NCI-H345 (cell line): ENCODE data around the gene ANKRD23.
A peak's percentile ranks its signal among the peaks of the same experiment; 100 is the strongest.

Experiments
- DNase-seq: peaks from one replicate; lab custom pipeline; 2025; lab: John Stamatoyannopoulos, UW

Gene ANKRD23

DNA sequence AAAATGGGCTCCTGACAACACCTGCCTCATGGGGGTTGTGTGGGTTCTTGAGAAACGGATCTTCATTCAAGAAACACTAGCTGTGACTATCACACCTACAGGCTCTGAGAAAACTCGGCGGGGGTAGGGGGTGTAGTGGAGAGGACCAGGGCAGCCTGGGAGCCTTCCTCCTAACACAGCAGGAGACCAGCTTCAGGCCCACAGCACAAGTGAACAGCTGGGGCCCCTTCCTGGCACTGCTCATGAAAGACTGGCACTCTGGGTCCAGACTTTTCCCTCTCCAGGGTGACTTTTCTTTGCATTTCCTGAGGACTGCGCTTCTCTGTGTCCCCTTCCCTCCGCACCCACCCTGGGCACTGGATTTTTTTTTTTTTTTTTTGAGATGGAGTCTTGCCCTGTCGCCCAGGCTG lies 33.2 kb upstream of the ANKRD23 start:
- no peak for DNase-seq

GRCh38 chr2:96876269-96877041 lies 32.6 kb upstream of the ANKRD23 start:
- no peak for DNase-seq

- DNase-seq: no peak
Measured at GRCh38 chr2:96875498-96876268, 31.9 kb upstream of the ANKRD23 start.

GRCh38 chr2:96874198-96874831 lies 30.5 kb upstream of the ANKRD23 start:
- no peak for DNase-seq

GRCh38 chr2:96873651-96874096 lies 29.9 kb upstream of the ANKRD23 start:
- no peak for DNase-seq

GRCh38 chr2:96872591-96873349 lies 28.9 kb upstream of the ANKRD23 start:
- DNase-seq: no peak

DNA sequence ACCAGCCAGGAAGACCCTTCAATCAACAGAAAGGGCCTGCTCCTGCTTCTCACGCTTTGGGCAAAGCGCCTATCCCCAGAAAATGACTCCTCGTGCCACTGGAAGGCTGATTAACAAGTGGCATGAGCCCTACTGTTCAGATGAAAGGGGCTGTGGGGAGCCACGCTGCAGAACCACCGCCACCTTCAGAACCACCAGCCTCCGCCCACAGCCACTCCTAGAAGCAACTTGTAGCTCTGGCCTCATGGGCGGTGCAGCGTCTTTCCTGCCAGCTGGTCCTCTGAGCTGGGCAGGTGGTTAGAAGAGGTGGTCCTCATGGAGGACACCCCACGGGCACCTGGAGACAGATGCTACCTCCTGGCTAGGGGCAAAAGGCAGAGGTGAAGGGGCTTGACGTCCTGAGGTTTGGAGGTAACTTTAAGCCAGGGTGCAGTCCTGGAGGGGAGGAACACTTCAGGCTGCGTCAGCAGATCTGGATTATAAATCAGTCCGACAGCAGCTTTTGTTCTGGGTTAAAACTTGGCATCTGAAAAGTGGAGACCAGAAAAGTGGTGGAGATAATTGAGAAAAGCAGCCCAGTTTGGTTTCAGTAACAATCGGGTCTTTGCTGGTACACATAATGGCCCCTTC lies 26.9 kb upstream of the ANKRD23 start:
- DNase-seq: peak; percentile 71

GRCh38 chr2:96869822-96870625 lies 26.2 kb upstream of the ANKRD23 start, which contains the start of gene SEMA4C:
Gene SEMA4C, minus strand, starts transcription at chr2:96870080. Its CDS starts 2,194 bp downstream, at chr2:96867886.
- DNase-seq: peak; percentile 50

- peak; percentile 32 for DNase-seq
Measured at GRCh38 chr2:96869281-96869821, 25.5 kb upstream of the ANKRD23 start.

GRCh38 chr2:96868555-96869280 lies 24.9 kb upstream of the ANKRD23 start:
- DNase-seq: peak; percentile 71

- DNase-seq: no peak
Measured at GRCh38 chr2:96867756-96868554, 24.1 kb upstream of the ANKRD23 start.

- DNase-seq: no peak
Measured at GRCh38 chr2:96866986-96867755, 23.4 kb upstream of the ANKRD23 start.

DNA sequence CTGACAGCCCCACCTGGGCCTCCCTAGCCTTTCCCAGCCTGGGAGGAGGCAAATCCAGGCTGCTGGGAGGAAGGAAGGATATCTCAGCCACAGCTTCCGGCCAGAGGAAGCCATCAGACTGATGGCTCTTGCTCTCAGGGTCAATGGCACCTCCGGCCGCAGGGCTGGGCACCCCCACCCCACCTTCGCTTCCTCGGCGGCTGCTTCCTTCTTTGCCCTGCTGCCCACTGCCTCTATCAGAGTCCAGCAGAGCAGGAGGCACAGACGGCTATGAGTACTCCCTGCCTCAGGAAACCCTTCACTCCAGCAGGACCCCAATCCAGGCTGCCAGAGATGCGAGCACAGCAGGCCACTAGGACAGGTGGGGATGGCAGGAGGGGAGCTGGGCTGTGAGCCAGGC lies 22.8 kb upstream of the ANKRD23 start:
- DNase-seq: no peak

DNA sequence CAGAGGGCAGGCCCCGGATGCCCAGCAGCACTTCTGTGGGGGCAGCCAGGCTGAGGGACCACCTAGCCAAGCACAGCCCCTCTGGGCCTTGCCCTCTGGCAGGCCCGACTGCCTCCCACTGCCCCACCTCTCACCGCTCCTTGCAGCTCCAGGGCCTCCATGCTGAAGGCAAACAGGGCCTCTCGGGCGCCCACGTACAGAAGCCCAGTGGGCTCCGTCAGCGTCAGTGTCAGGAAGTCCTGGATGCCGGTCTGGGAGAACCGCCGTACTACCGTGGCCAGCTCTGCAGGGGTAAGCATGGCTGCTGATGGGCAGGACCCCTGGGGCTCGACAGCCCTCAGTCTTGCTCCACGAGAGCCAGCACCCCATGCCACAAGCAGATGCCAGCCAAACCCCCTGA lies 22.3 kb upstream of the ANKRD23 start:
- DNase-seq: no peak

GRCh38 chr2:96865654-96866053 lies 21.8 kb upstream of the ANKRD23 start:
- no peak for DNase-seq

GRCh38 chr2:96864343-96865091 lies 20.7 kb upstream of the ANKRD23 start:
- no peak for DNase-seq
